SK-N-SH (cell line): ENCODE results near the gene NAA11. TPM values are rescaled to one million over a fixed set of nuclear protein-coding genes. Genes with fewer than 3 reads are reported as not detected.

Experiments used
- CTCF ChIA-PET: fragments of 300-600, 350-600 bp; formaldehyde crosslinking; extraction: SDS; loops from one replicate; lab custom pipeline; 2021; lab: Yijun Ruan, JAX
- POLR2A ChIA-PET: fragments of 350-600 bp; sonication (Branson Sonifier 250); formaldehyde crosslinking; extraction: SDS; loops from one replicate; lab custom pipeline; 2020; ENCODE audit warnings: antibody characterized with exemption, inconsistent platforms; lab: Yijun Ruan, JAX
- DNase-seq: peaks from one replicate; pipeline ENCODE4 v3.0.0; 2012
- H2AFZ ChIP-seq: fragments of 200-600 bp; sonication (generic); 2 replicates; pipeline ENCODE4 v1.8.1; 2016; ENCODE audit warnings: antibody characterized with exemption, mild to moderate bottlenecking, low read depth
- H3F3A ChIP-seq: fragments of 200-600 bp; sonication (generic); replicated peaks from 2 replicates; pipeline ENCODE3; 2016; ENCODE audit warnings: antibody characterized with exemption, mild to moderate bottlenecking; ENCODE audit not compliant: insufficient read depth
- H3K27ac ChIP-seq, 2 experiments: fragments of 200-500 bp in 1 of 2; fragments of 200-600 bp in 1 of 2; sonication (Bioruptor generic) in 1 of 2; sonication (generic), shearing (Covaris generic) in 1 of 2; 2 replicates each; pipeline versions ENCODE4 v1.5.1 to v1.6.1; 2014 to 2016; ENCODE audit warnings: low read depth in 2 of 2, inconsistent platforms in 1 of 2, low read length in 1 of 2, mild to moderate bottlenecking in 1 of 2, mixed read lengths in 1 of 2
- H3K27me3 ChIP-seq: fragments of 200-600 bp; sonication (generic), shearing (Covaris generic); 2 replicates; pipeline ENCODE4 v1.6.1; 2016; ENCODE audit warnings: mixed run types; ENCODE audit not compliant: insufficient read depth
- H3K36me3 ChIP-seq, 2 experiments: fragments of 200-500 bp in 1 of 2; fragments of 200-600 bp in 1 of 2; sonication (Bioruptor generic) in 1 of 2; sonication (generic) in 1 of 2; replicated peaks in 1 of 2; 2 replicates each; pipeline versions ENCODE3 to v1.5.1; 2014 to 2016; ENCODE audit warnings: low read length in 1 of 2, mild to moderate bottlenecking in 1 of 2; ENCODE audit not compliant: insufficient read depth in 2 of 2, control insufficient read depth in 1 of 2
- H3K4me1 ChIP-seq, 2 experiments: fragments of 200-500 bp in 1 of 2; fragments of 200-600 bp in 1 of 2; sonication (Bioruptor generic) in 1 of 2; sonication (generic), shearing (Covaris generic) in 1 of 2; 2 replicates each; pipeline versions ENCODE4 v1.5.1 to v1.6.1; 2014 to 2016; ENCODE audit warnings: low read depth in 1 of 2, low read length in 1 of 2, mixed run types in 1 of 2; ENCODE audit not compliant: insufficient read depth in 2 of 2, control insufficient read depth in 1 of 2
- H3K4me2 ChIP-seq: fragments of 200-600 bp; sonication (generic), shearing (Covaris generic); 2 replicates; pipeline ENCODE4 v1.6.1; 2017; ENCODE audit warnings: mixed run types
- H3K4me3 ChIP-seq, 2 experiments: fragments of 200-500 bp in 1 of 2; fragments of 200-600 bp in 1 of 2; sonication (Bioruptor generic) in 1 of 2; sonication (generic), shearing (Covaris generic) in 1 of 2; 2 replicates each; pipeline versions ENCODE4 v1.5.1 to v1.8.1; 2014 to 2016; ENCODE audit warnings: low read depth in 2 of 2, inconsistent platforms in 1 of 2, low read length in 1 of 2, mild to moderate bottlenecking in 1 of 2, mixed read lengths in 1 of 2, moderate library complexity in 1 of 2
- H3K79me2 ChIP-seq: fragments of 200-600 bp; sonication (generic); 2 replicates; pipeline ENCODE4 v1.8.1; 2017; ENCODE audit warnings: mild to moderate bottlenecking; ENCODE audit not compliant: insufficient read depth
- H3K9ac ChIP-seq: fragments of 200-600 bp; sonication (generic); 2 replicates; pipeline ENCODE4 v1.6.1; 2017; ENCODE audit warnings: mixed run types
- H3K9me2 ChIP-seq: fragments of 200-600 bp; sonication (generic); 2 replicates; pipeline ENCODE4 v1.6.1; 2017; ENCODE audit warnings: mixed run types
- H3K9me3 ChIP-seq: fragments of 200-600 bp; sonication (generic); 2 replicates; pipeline ENCODE4 v1.6.1; 2017; ENCODE audit warnings: mixed run types, mild to moderate bottlenecking, moderate library complexity
- H4K20me1 ChIP-seq: fragments of 200-600 bp; sonication (generic); 2 replicates; pipeline ENCODE4 v1.6.1; 2017; ENCODE audit warnings: mild to moderate bottlenecking, mixed run types; ENCODE audit not compliant: insufficient read depth
- CHD2 ChIP-seq: fragments of 150-350 bp; IDR thresholded peaks from 2 replicates; pipeline ENCODE4 v1.6.1; 2018; ENCODE audit warnings: low read length; ENCODE audit not compliant: partially characterized antibody
- CTCF ChIP-seq: fragments of 200-600 bp; sonication (generic); IDR thresholded peaks from 2 replicates; pipeline ENCODE4 v1.6.1; 2017; ENCODE audit warnings: antibody characterized with exemption, mild to moderate bottlenecking, moderate library complexity
- ELF1 ChIP-seq: IDR thresholded peaks from 2 replicates; pipeline ENCODE4 v1.4.0; 2012
- FOXJ3 ChIP-seq: sonication (generic); formaldehyde crosslinking; IDR thresholded peaks from 2 replicates; pipeline ENCODE4 v1.5.1; 2020; ENCODE audit warnings: mild to moderate bottlenecking, missing genetic modification reagents
- GATA2 ChIP-seq: sonication (generic); formaldehyde crosslinking; IDR thresholded peaks from 2 replicates; pipeline ENCODE4 v1.5.0; 2020; ENCODE audit warnings: mild to moderate bottlenecking, missing genetic modification reagents
- JUND ChIP-seq: IDR thresholded peaks from 2 replicates; pipeline ENCODE4 v1.4.0; 2012
- MEF2A ChIP-seq: IDR thresholded peaks from 2 replicates; pipeline ENCODE4 v1.4.0; 2012; ENCODE audit warnings: low read depth, borderline replicate concordance
- NFIC ChIP-seq: IDR thresholded peaks from 2 replicates; pipeline ENCODE4 v1.4.0; 2012; ENCODE audit warnings: borderline replicate concordance
- POLR2AphosphoS5 ChIP-seq: IDR thresholded peaks from 2 replicates; pipeline ENCODE4 v1.6.1; 2012; ENCODE audit warnings: low read depth, low read length
- RCOR1 ChIP-seq: fragments of 150-350 bp; IDR thresholded peaks from 2 replicates; pipeline ENCODE4 v1.6.1; 2017; ENCODE audit warnings: antibody characterized with exemption, low read length
- RFX5 ChIP-seq: IDR thresholded peaks from 2 replicates; pipeline ENCODE4 v1.6.1; 2012; ENCODE audit warnings: mild to moderate bottlenecking, improper control_type of control experiment, low read length
- TAF1 ChIP-seq: IDR thresholded peaks from 2 replicates; pipeline ENCODE4 v1.6.1; 2012; ENCODE audit warnings: low read depth, mild to moderate bottlenecking, low read length, moderate library complexity, borderline replicate concordance
- YY1 ChIP-seq: IDR thresholded peaks from 2 replicates; pipeline ENCODE4 v1.4.0; 2012; ENCODE audit warnings: low read depth, mild to moderate bottlenecking
- ZBTB33 ChIP-seq: IDR thresholded peaks from 2 replicates; pipeline ENCODE4 v1.4.0; 2012; ENCODE audit warnings: low read depth, borderline replicate concordance
- WGBS: methylation state at CpG from one replicate; pipeline ENCODE4 v1.1.6; 2017; ENCODE audit warnings: low lambda C conversion rate; 5-methylcytosine and 5-hydroxymethylcytosine counted together
- polyA plus RNA-seq, 3 experiments: library from polyadenylated mRNA; depleted of rRNA; stranded (reverse); fragments of >200 nt; gene quantifications; 2 replicates each; pipeline ENCODE4 v1.2.3, GENCODE V29; 2012
- TF ChIP-seq, protein P1 (sequence below): IDR thresholded peaks from 2 replicates; pipeline ENCODE4 v1.6.1; 2012; ENCODE audit warnings: mild to moderate bottlenecking, low read depth, low read length, moderate library complexity
- TF ChIP-seq, protein P2 (sequence below): IDR thresholded peaks from 2 replicates; pipeline ENCODE4; 2012

Gene NAA11
- polyA plus RNA-seq, 1 of the 3 experiments (the other 2 are of a cell fraction), result not detected

DNA sequence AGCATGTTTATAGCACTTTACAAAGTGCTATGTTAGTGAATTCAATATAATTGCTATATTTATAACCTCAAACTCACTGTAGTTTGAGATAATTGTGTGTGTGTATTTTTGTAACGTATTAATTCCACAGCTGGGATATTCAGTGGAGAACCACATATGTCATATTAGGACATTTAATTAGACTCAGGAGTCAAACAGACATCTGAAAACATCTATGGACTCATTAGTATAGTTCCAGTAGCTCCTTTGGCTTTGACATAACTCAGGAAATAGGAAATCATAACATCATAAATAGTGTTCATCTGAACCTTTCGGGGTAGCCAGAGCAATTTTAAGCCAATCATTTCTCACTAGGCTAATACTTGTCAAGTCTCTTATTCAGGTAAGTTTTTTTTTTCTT is 38.8 kb downstream of the NAA11 start:
- Histone ChIP-seq H3K4me1 (no peaks in the 10 kb centered on the region; a peak in 1 of 4 replicates), H4K20me1 (no peaks in the 10 kb centered on the region), H3K27ac (no peak overlapping the region), H3K36me3 (no peaks in the 10 kb centered on the region), H3K9me3 (no peaks in the 10 kb centered on the region), H3K27me3 (no peaks in the 10 kb centered on the region), H3K4me2 (no peak overlapping the region), H3F3A (no peaks in the 10 kb centered on the region), H3K4me3 (no peak overlapping the region), H3K79me2 (no peaks in the 10 kb centered on the region), H3K9ac (no peak overlapping the region), H3K9me2 (no peaks in the 10 kb centered on the region), H2AFZ (no peak overlapping the region)
- ChIA-PET POLR2A (no interaction called here), CTCF (interaction anchor here (1.2 kb wide), 1 partner anchor 879 kb away, joined by 3 read pairs; no protein-coding TSS in a partner anchor)
- no peak for DNase-seq
- WGBS, result 76% methylated on average over 2 of the region's 2 CpGs
- no peak for TF ChIP-seq CHD2
- no peak for TF ChIP-seq GATA2 (CRISPR knock-in tag)
- TF ChIP-seq MEF2A, result no peak
- no peak for TF ChIP-seq NFIC
- no peak for TF ChIP-seq POLR2AphosphoS5
- TF ChIP-seq ZBTB33, result no peak
- TF ChIP-seq ELF1, result no peak
- TF ChIP-seq YY1, result no peak
- no peak for TF ChIP-seq RFX5
- no peak for TF ChIP-seq RCOR1
- TF ChIP-seq FOXJ3 (CRISPR knock-in tag), result no peak
- TF ChIP-seq TAF1, result no peak
- TF ChIP-seq, protein P1, sequence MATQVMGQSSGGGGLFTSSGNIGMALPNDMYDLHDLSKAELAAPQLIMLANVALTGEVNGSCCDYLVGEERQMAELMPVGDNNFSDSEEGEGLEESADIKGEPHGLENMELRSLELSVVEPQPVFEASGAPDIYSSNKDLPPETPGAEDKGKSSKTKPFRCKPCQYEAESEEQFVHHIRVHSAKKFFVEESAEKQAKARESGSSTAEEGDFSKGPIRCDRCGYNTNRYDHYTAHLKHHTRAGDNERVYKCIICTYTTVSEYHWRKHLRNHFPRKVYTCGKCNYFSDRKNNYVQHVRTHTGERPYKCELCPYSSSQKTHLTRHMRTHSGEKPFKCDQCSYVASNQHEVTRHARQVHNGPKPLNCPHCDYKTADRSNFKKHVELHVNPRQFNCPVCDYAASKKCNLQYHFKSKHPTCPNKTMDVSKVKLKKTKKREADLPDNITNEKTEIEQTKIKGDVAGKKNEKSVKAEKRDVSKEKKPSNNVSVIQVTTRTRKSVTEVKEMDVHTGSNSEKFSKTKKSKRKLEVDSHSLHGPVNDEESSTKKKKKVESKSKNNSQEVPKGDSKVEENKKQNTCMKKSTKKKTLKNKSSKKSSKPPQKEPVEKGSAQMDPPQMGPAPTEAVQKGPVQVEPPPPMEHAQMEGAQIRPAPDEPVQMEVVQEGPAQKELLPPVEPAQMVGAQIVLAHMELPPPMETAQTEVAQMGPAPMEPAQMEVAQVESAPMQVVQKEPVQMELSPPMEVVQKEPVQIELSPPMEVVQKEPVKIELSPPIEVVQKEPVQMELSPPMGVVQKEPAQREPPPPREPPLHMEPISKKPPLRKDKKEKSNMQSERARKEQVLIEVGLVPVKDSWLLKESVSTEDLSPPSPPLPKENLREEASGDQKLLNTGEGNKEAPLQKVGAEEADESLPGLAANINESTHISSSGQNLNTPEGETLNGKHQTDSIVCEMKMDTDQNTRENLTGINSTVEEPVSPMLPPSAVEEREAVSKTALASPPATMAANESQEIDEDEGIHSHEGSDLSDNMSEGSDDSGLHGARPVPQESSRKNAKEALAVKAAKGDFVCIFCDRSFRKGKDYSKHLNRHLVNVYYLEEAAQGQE, result no peak
- TF ChIP-seq, protein P2, sequence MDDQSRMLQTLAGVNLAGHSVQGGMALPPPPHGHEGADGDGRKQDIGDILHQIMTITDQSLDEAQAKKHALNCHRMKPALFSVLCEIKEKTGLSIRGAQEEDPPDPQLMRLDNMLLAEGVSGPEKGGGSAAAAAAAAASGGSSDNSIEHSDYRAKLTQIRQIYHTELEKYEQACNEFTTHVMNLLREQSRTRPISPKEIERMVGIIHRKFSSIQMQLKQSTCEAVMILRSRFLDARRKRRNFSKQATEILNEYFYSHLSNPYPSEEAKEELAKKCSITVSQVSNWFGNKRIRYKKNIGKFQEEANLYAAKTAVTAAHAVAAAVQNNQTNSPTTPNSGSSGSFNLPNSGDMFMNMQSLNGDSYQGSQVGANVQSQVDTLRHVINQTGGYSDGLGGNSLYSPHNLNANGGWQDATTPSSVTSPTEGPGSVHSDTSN, result no peak
- no peak for TF ChIP-seq JUND
- TF ChIP-seq CTCF, result no peak
